A549 treated with RU486 at 1 μM for 4 hours (cell line): ENCODE data around the gene CCT7. TPM values are rescaled to one million over a fixed set of nuclear protein-coding genes. Genes with fewer than 3 reads are reported as not detected.

Source experiments
- total RNA-seq: library from RNA; stranded (reverse); fragments of 200-300 nt; extraction: Qiagen RNA extraction; gene quantifications from 5 replicates; pipeline ENCODE4 v1.2.3, GENCODE V29; 2022; ENCODE audit warnings: low read depth

Gene CCT7
- total RNA-seq, result 568 to 901 TPM (median 612 TPM) in 5 replicates

DNA sequence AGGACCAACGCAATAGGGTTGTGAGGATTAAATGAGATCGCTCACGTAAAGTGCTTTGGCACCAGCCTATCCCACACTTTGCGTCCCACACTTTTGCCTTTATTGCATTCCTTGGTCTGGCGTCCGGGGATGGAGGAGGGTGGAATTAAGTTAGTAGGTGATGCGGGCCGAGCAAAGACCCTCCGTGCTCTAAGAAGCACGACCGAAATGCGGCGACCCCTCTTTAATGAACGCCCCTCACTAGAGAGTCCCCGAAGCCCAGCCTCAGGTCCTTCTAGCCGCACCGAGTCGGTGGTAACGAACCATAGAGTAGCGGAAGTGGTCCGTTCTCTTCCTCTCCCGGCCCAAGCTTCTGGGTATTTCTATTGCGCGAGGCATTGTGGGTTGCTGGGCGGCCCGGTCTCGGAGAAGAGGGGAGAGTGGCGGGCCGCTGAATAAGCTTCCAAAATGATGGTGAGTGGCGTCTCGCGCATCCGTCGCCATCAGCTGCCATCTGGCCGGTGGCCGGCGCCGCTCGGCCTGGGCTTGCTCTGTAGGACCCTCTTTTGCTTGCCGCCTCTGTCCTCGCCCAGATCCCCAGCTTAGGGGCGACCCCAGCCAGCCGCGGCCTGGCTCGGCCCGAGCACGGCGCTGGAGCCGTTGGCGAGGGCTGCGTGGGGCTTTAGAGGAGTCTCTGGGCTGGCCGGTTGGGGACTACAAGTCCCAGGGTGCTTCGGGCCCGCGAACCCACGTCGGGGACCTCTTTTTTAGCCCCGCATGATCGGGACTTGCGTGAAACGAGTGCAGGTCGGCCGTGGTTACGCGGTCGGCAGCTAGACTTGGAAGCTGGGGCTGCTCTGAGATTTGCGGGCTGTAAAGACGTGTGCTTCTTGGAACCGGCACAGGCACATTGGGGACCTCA, at the start of gene CCT7:
Gene CCT7 (plus strand): TSS at position 377 of the 901 bp plus-strand sequence. CDS start 71 bp downstream, at position 448.

DNA sequence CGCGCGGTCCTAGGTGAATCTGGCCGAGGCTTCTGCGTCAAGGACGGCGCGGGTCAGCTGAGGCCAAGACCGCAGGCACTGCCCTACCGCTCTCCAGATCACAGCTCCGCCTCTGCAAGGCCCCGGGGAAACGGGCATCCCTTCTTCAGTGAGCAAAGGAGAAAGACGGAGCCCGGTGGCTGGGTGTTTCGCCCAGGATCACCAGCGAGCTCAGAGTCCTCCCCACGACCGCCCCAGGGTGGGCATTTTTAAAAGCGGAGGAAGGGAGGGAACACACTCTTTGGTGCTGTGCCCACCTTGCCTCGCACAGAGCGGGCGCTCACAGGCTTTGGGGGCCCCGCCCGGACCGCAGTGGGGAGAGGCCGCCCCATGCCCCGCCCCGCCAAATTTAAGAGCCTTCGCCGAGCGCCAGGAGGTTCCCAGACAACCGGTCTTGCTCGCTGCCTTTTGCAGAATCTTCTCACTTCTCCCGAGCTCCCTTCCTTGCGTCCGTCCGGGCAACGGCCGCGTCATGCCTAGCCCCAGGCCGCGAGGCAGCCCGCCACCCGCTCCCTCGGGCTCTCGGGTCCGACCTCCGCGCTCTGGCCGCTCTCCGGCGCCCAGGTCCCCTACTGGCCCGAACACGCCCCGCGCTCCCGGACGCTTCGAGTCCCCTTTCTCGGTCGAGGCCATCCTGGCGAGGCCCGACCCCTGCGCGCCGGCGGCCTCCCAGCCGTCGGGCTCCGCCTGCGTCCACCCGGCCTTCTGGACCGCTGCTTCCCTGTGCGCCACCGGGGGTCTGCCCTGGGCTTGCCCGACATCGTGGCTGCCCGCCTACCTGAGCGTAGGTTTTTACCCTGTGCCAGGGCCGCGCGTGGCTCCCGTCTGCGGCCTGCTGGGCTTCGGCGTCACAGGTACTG, 31.7 kb upstream of the CCT7 start, which contains the start of gene NOTO:
Gene NOTO (plus strand): TSS at position 419 of the 899 bp plus-strand sequence. CDS start 93 bp downstream, at position 512.

DNA sequence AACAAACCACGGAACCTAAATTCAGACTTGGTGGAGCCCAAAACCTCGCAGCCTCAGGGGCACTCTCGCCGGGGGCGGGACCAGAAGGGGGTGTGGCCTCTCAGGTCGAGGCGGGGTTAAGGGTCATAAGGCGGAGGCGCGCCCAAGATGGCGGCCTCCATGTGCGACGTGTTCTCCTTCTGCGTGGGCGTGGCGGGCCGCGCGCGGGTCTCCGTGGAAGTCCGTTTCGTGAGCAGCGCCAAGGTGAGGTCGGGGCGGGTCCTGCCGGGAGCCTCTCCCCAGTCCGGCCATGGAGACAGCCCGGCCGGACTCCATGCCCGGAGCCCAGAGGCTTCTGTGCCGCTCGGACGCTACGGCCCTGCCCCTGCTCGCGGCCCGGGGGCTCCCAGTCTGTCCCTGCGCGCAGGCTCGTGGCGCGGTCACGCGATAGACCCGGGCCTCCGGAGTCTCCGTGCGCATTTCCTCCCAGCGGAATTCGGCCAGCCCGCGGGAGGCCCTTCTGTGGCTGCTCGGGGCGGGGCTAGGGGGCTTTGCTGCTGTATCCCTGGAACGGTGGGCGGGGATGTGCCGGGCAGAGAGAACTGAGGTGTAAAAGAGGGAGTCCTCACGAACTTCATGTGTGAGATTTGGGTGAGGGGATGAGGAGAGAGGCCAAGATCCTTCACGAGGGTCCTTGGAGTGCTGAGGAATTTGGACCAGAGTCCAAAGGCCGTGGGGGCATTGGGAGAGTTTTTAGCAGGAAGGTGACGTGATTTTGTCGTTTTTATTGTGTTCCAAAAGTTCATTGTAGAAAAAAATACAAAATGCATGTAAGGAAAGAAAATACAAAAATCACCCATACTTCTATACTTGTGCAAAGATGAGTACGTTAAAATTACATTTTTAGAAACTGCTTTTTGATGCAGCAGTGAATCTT, 19.7 kb upstream of the CCT7 start, which contains the start of gene SMYD5:
Gene SMYD5 (plus strand): TSS at position 126 of the 916 bp plus-strand sequence. CDS start 22 bp downstream, at position 148.

DNA sequence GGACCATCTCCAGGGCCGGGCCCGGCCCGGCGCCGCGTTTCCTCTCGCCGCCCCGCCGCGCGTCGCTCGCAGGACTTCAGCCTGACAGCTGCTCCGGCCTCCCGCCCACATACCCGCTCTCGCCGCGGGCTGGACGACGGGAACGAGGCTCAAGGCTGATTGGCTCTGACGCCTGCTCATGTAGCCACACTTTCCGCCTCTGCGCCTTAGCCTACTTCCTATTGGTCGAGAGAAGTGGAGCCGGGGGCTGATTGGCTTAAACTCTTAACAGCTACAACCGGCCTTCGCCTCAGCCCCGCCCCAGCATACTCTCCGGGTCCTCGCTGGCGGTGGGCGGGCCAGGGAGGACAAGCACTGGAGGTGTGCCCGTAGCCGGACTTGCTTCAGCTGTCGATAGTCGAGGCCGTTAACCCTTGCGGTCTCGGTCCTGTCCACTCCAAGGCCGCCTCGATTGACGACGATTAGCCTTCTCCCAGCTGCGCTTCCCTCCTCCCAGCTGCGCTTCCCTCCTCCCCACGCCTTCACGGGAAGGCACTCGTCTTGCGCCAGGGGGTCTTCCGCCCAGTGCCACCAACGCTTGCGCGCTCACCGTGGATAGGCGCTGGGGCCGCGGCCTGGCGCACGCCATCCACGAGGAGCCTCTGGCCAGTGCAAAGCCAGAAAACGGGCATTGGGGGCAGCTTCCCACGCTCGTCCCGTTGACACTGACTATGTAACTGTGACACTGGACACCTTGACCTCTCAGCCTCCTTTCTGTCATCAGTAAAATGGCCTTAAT, 765 bp upstream of the CCT7 start, which contains the start of gene PRADC1:
Gene PRADC1 (minus strand): TSS at position 86 of the 778 bp plus-strand sequence. CDS start 79 bp downstream, at position 7.

DNA sequence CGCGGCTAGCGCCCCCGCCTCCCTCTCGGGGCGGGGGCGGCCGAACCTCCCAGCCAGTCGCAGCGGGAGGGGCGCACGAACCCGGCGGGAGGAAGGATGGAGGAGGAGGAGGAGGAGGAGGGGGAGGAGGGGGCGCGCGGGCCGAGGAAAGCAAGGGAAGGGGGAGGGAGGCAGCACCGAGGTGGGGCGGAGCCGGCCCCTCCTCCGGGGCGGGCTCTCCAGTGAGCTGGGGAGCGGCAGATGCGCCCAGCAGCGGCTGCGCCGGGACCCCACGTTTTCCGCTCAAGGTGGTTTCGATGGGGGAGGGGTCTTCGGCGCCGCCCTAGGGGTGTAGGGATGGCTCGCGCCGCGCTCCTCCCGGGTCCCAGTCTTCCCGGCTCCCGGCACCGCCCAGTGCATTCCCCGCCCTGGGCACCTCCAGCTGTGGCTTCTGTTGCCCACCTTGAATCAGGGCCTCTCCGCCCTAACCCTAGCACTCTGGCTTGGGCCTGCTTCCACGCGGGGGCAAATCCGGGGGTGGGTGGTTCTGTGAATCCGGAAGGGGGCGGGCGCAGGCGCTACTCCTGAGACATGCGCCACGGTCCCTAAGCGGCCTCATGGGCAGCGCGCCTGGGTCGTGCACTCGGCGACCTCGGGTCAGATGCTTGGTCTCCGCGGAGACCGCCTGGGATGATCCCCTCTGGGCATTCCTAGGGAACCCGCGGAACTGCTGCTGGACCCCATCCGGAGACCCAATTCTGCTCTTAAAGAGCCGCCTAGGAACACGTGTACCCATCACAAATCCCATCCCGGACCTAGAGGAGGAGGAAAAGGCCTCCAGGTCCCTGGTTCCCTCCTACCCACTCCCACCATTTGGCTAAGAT, 50.4 kb downstream of the CCT7 start, which contains the start of gene FBXO41:
Gene FBXO41 (minus strand): TSS at position 183 of the 863 bp plus-strand sequence. CDS start 14,848 bp downstream, outside the sequence.

DNA sequence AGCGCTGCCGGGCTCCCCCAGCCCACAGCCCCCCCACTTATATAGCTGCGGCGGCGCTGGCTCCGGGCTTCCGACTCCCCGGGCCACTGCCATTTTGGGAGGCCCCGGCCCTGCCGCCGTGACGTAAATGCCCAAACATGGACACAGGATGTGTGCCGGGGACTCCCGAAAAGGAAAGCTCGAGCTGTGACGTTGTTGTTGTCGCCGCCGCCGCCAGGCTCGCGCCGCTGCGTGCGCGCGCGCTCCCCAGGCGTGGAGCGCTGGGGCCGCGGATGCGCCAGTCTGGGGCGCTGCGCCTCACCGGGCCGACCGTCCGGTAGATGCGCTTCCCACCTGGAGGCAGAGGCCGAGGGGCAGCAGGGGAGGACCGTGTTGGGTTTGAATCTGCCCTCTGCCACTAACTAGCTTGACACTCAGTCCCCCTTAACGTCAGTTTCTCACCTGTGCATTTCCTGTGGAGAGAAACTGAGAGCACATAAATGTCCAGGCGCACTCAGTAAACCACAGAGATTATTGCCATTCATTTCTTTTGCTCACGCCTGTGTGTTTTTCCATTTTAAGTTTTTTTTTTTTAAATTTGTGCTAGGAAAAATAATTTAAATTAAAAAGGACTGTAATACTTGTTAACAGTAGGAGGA, 59.5 kb downstream of the CCT7 start, which contains the start of gene EGR4:
Gene EGR4 (minus strand): TSS at position 15 of the 638 bp plus-strand sequence. CDS start 231 bp downstream, outside the sequence.

Other genes starting within 250 kb of the CCT7 start
- gene SFXN5, start 162.6 kb upstream of the CCT7 start, total RNA-seq, result 11.6 to 16.5 TPM (median 13.4 TPM) in 5 replicates
- 31.2 to 38.7 TPM (median 35.3 TPM) in 5 replicates for gene RAB11FIP5, start 121.4 kb upstream of the CCT7 start, total RNA-seq
- gene NOTO, start 31.7 kb upstream of the CCT7 start, total RNA-seq, result 0.09 TPM in 1 of 5 replicates, not detected in the others
- gene SMYD5, start 20.1 kb upstream of the CCT7 start, total RNA-seq, result 53.9 to 62.0 TPM (median 56.6 TPM) in 5 replicates
- gene PRADC1, start 1.1 kb upstream of the CCT7 start, total RNA-seq, result 19.3 to 24.1 TPM (median 23.6 TPM) in 5 replicates
- gene FBXO41, start 50.2 kb downstream of the CCT7 start, total RNA-seq, result 4.3 to 6.0 TPM (median 5.3 TPM) in 5 replicates
- gene EGR4, start 59.2 kb downstream of the CCT7 start, total RNA-seq, result 0.17 to 0.37 TPM (median 0.27 TPM) in 5 replicates
- gene ALMS1, start 151.5 kb downstream of the CCT7 start, total RNA-seq, result 9.8 to 10.6 TPM (median 10.6 TPM) in 5 replicates